HCT116 (cell line): Measurements from ENCODE around the gene TARM1. TPM values are rescaled to one million over a fixed set of nuclear protein-coding genes. Genes with fewer than 3 reads are reported as not detected.

ENCODE experiments used
- ATAC-seq: fragments of 200-7000 bp; cut with Tn5 transposase; 2 replicates; pipeline ENCODE4 v1.9.1; 2020; ENCODE audit warnings: mild to moderate bottlenecking, moderate library complexity
- BruUV-seq: library from RNA; stranded (reverse); fragments of 400-500 nt; replicated peaks from 2 replicates; lab custom pipeline; 2021; lab: Mats Ljungman, UMichigan
- CTCF ChIA-PET: fragments of 300-600 bp; sonication (Branson Sonifier 250); formaldehyde crosslinking; loops from one replicate; lab custom pipeline; 2021; ENCODE audit warnings: antibody characterized with exemption; lab: Charles Lee
- POLR2A ChIA-PET: fragments of 300-600, 350-600 bp; sonication (Branson Sonifier 250); formaldehyde crosslinking; loops from one replicate; lab custom pipeline; 2021; ENCODE audit warnings: antibody characterized with exemption; lab: Charles Lee
- RAD21 ChIA-PET, 2 experiments: fragments of 300-600 bp; sonication (Branson Sonifier 250); formaldehyde crosslinking; loops; one replicate each; lab custom pipeline; 2023; ENCODE audit warnings: low total read pairs in 2 of 2; ENCODE audit not compliant: uncharacterized antibody in 2 of 2, unreplicated experiment in 2 of 2, low non-redundant PET in 1 of 2; lab: Charles Lee
- DNase-seq: peaks from one replicate; pipeline ENCODE4 v3.0.0-alpha.2; 2010; ENCODE audit warnings: low read depth, low spot score
- H2AFZ ChIP-seq: fragments of 200-600 bp; shearing (Covaris generic), sonication (generic); 2 replicates; pipeline ENCODE4 v1.6.1; 2017; ENCODE audit warnings: low read depth, mixed run types, mixed read lengths, antibody characterized with exemption, low read length; ENCODE audit not compliant: poor library complexity, severe bottlenecking
- H3K27ac ChIP-seq: 2 replicates; pipeline ENCODE4 v1.5.1; 2012; ENCODE audit warnings: low read depth, low read length
- H3K27me3 ChIP-seq: fragments of 200-600 bp; sonication (generic); 2 replicates; pipeline ENCODE4 v1.6.1; 2016; ENCODE audit warnings: mixed run types, low read length, mixed read lengths; ENCODE audit not compliant: insufficient read depth
- H3K36me3 ChIP-seq, 2 experiments: fragments of 200-500 bp in 1 of 2; fragments of 200-600 bp in 1 of 2; sonication (Bioruptor generic) in 1 of 2; sonication (generic) in 1 of 2; 2 replicates each; pipeline versions ENCODE4 v1.5.1 to v1.6.1; 2014 to 2016; ENCODE audit warnings: low read length in 2 of 2, inconsistent platforms in 1 of 2, mixed read lengths in 1 of 2, mixed run types in 1 of 2; ENCODE audit not compliant: insufficient read depth in 2 of 2, control insufficient read depth in 1 of 2
- H3K4me1 ChIP-seq, 2 experiments: fragments of 200-600 bp in 1 of 2; sonication (generic) in 1 of 2; 2 replicates each; pipeline versions ENCODE4 v1.5.1 to v1.6.1; 2012 to 2017; ENCODE audit warnings: low read length in 2 of 2, inconsistent platforms in 1 of 2, mild to moderate bottlenecking in 1 of 2, mixed read lengths in 1 of 2, mixed run types in 1 of 2, moderate library complexity in 1 of 2; ENCODE audit not compliant: insufficient read depth in 2 of 2, control insufficient read depth in 1 of 2
- H3K4me2 ChIP-seq: fragments of 200-600 bp; sonication (generic); 2 replicates; pipeline ENCODE4 v1.6.1; 2017; ENCODE audit warnings: mixed run types, low read length, mixed read lengths
- H3K4me3 ChIP-seq, 2 experiments: fragments of 200-600 bp in 1 of 2; sonication (generic) in 1 of 2; replicated peaks in 1 of 2; 2 replicates each; pipeline ENCODE4 v1.5.1; 2011 to 2016; ENCODE audit warnings: low read length in 2 of 2, control low read depth in 1 of 2, low read depth in 1 of 2, mild to moderate bottlenecking in 1 of 2, mixed read lengths in 1 of 2, mixed run types in 1 of 2
- H3K79me2 ChIP-seq: fragments of 200-600 bp; sonication (generic); 2 replicates; pipeline ENCODE4 v1.6.1; 2017; ENCODE audit warnings: mild to moderate bottlenecking, mixed run types, low read length, moderate library complexity, mixed read lengths; ENCODE audit not compliant: insufficient read depth
- H3K9ac ChIP-seq: fragments of 200-600 bp; sonication (generic); 2 replicates; pipeline ENCODE4 v1.6.1; 2016; ENCODE audit warnings: low read length, mixed read lengths
- H3K9me2 ChIP-seq: fragments of 200-600 bp; sonication (generic), shearing (Covaris generic); 2 replicates; pipeline ENCODE4 v1.6.1; 2017; ENCODE audit warnings: mixed run types, mild to moderate bottlenecking, moderate library complexity; ENCODE audit not compliant: insufficient read depth
- H3K9me3 ChIP-seq, 2 experiments: fragments of 200-500 bp in 1 of 2; fragments of 200-600 bp in 1 of 2; sonication (Bioruptor generic) in 1 of 2; sonication (generic) in 1 of 2; 2 replicates each; pipeline ENCODE4 v1.6.1; 2014 to 2017; ENCODE audit warnings: low read length in 2 of 2, mixed read lengths in 2 of 2, inconsistent platforms in 1 of 2, low read depth in 1 of 2, mild to moderate bottlenecking in 1 of 2, mixed run types in 1 of 2, moderate library complexity in 1 of 2; ENCODE audit not compliant: control insufficient read depth in 1 of 2, insufficient read depth in 1 of 2
- H4K20me1 ChIP-seq: fragments of 200-600 bp; sonication (generic), shearing (Covaris generic); 2 replicates; pipeline ENCODE4 v1.6.1; 2017; ENCODE audit warnings: mixed run types, mild to moderate bottlenecking, moderate library complexity; ENCODE audit not compliant: insufficient read depth
- ATF3 ChIP-seq: IDR thresholded peaks from 2 replicates; pipeline ENCODE4 v1.6.1; 2012
- CBX3 ChIP-seq: IDR thresholded peaks from 2 replicates; pipeline ENCODE4 v1.6.1; 2012; ENCODE audit warnings: low read depth
- CEBPB ChIP-seq: IDR thresholded peaks from 2 replicates; pipeline ENCODE4 v1.6.1; 2012; ENCODE audit warnings: low read depth
- EGR1 ChIP-seq: IDR thresholded peaks from 2 replicates; pipeline ENCODE4 v1.6.1; 2012; ENCODE audit warnings: low read depth
- ELF1 ChIP-seq: IDR thresholded peaks from 2 replicates; pipeline ENCODE4 v1.6.1; 2012; ENCODE audit warnings: low read depth, borderline replicate concordance
- EZH2 ChIP-seq: fragments of 200-600 bp; sonication (generic); IDR thresholded peaks from 2 replicates; pipeline ENCODE4 v1.6.1; 2017; ENCODE audit warnings: antibody characterized with exemption, mixed run types
- JUND ChIP-seq: IDR thresholded peaks from 2 replicates; pipeline ENCODE4 v1.6.1; 2012
- MAX ChIP-seq: IDR thresholded peaks from 2 replicates; pipeline ENCODE4 v1.6.1; 2012
- POLR2A ChIP-seq: IDR thresholded peaks from 2 replicates; pipeline ENCODE4 v1.7.0; 2011; ENCODE audit warnings: borderline replicate concordance; ENCODE audit not compliant: insufficient read depth, insufficient read length; ENCODE audit errors: extremely low read depth
- REST ChIP-seq: IDR thresholded peaks from 2 replicates; pipeline ENCODE4 v1.6.1; 2012; ENCODE audit warnings: low read depth
- SIN3A ChIP-seq: IDR thresholded peaks from 2 replicates; pipeline ENCODE4 v1.6.1; 2012; ENCODE audit warnings: low read depth
- YY1 ChIP-seq: IDR thresholded peaks from 2 replicates; pipeline ENCODE4 v1.6.1; 2011; ENCODE audit warnings: low read length, low read depth, moderate library complexity, mild to moderate bottlenecking; ENCODE audit not compliant: insufficient replicate concordance; ENCODE audit errors: extremely low read depth
- ZBTB33 ChIP-seq: IDR thresholded peaks from 2 replicates; pipeline ENCODE4 v1.6.1; 2011; ENCODE audit warnings: mild to moderate bottlenecking, low read length, moderate library complexity; ENCODE audit not compliant: insufficient replicate concordance; ENCODE audit errors: extremely low read depth
- ZFX ChIP-seq: fragments of 450-650 bp; IDR thresholded peaks from 2 replicates; pipeline ENCODE4 v1.6.1; 2017
- intact Hi-C: fragments of 100-400 bp; cut with micrococcal nuclease; formaldehyde crosslinking; loops from 2 replicates; pipeline ENCODE4 v1.10.0; 2022
- total RNA-seq: library from RNA; stranded (reverse); gene quantifications from one replicate; pipeline ENCODE4 v1.2.1, GENCODE V29; 2021; ENCODE audit not compliant: unreplicated experiment

The TARM1 gene
- total RNA-seq, 1 experiment from 2014 or later, result not detected

GRCh38 chr19:54042989-54043388, 38.2 kb downstream of the TARM1 start:
- CTCF ChIA-PET, result interaction anchor here (1.4 to 1.6 kb wide), 2 partner anchors 13 to 19 kb away, joined by 5 to 7 read pairs; no protein-coding TSS in a partner anchor
- Histone ChIP-seq H3K27ac (no peak overlapping the region), H3K4me3 (no peak overlapping the region), H3K9ac (no peak overlapping the region), H3K4me2 (no peak overlapping the region), H3K4me1 (peaks cover 0 to 9% of the 10 kb centered on the region in 2 experiments; a peak in 2 of 4 replicates), H3K79me2 (no peaks in the 10 kb centered on the region), H3K27me3 (peaks cover 17% of the 10 kb centered on the region; the same call in 1 of the 2 replicates), H4K20me1 (no peaks in the 10 kb centered on the region), H3K9me2 (no peaks in the 10 kb centered on the region), H3K9me3 (no peaks in the 10 kb centered on the region), H2AFZ (no peak overlapping the region), H3K36me3 (no peaks in the 10 kb centered on the region)
- ATAC-seq (no peak), DNase-seq (no peak)
- BruUV-seq, result no TSS peak
- TF ChIP-seq CEBPB, result no peak
- TF ChIP-seq ATF3, result no peak
- TF ChIP-seq ZFX, result no peak
- no peak for TF ChIP-seq CBX3
- intact Hi-C loops, result no loop called here
- POLR2A ChIA-PET, result no interaction called here
- RAD21 ChIA-PET, result interaction anchor here (0.6 to 1.2 kb wide), 2 partner anchors 13 to 232 kb away, joined by 3 to 5 read pairs; no protein-coding TSS in a partner anchor

GRCh38 chr19:54041969-54042606, 39.1 kb downstream of the TARM1 start:
- intact Hi-C loops, result no loop called here
- Histone ChIP-seq H3K79me2 (no peaks in the 10 kb centered on the region), H3K9me3 (no peaks in the 10 kb centered on the region), H3K27ac (no peak overlapping the region), H3K4me3 (no peak overlapping the region), H4K20me1 (no peaks in the 10 kb centered on the region), H3K9me2 (no peaks in the 10 kb centered on the region), H3K4me1 (peaks cover 0 to 9% of the 10 kb centered on the region in 2 experiments; a peak in 2 of 4 replicates), H2AFZ (no peak overlapping the region), H3K4me2 (peak overlapping the region; percentile 25; the same call in 1 of the 2 replicates), H3K27me3 (peaks cover 17% of the 10 kb centered on the region; the same call in 1 of the 2 replicates), H3K9ac (no peak overlapping the region), H3K36me3 (no peaks in the 10 kb centered on the region)
- DNase-seq (no peak), ATAC-seq (peak; percentile 30; the same call in 1 of the 2 replicates)
- ChIA-PET RAD21 (interaction anchor here in 1 of 2 experiments (1.2 kb wide), 1 partner anchor 12 kb away, joined by 3 read pairs; no protein-coding TSS in a partner anchor), CTCF (interaction anchor here (0.5 to 1.6 kb wide), 4 partner anchors 11 to 45 kb away, joined by 3 to 7 read pairs (median 4); no protein-coding TSS in a partner anchor), POLR2A (interaction anchor here (1.0 kb wide), 1 partner anchor 174 kb away, joined by 4 read pairs; the partner anchor contains the start of gene MYADM)
- BruUV-seq, result no TSS peak
- no peak for TF ChIP-seq REST
- no peak for TF ChIP-seq ELF1
- TF ChIP-seq JUND, result no peak
- TF ChIP-seq MAX, result no peak
- no peak for TF ChIP-seq ZBTB33
- no peak for TF ChIP-seq EZH2
- TF ChIP-seq POLR2A, result no peak
- no peak for TF ChIP-seq ZFX
- no peak for TF ChIP-seq YY1
- TF ChIP-seq EGR1, result no peak
- no peak for TF ChIP-seq SIN3A
